ENCODE results near the gene ZSWIM1.

The ZSWIM1 gene

GRCh38 chr20:45833883-45834796, 46.9 kb upstream of the ZSWIM1 start:
- Histone ChIP-seq H3K27ac (ENCODE audit: low read length) (no peak overlapping the region), H3K4me3 (ENCODE audit: low read length) (peak overlapping the region; percentile 75), H3K4me1 (ENCODE audit: low read length) (peaks cover 4% of the 10 kb centered on the region; the same call in 1 of the 2 replicates), H2AFZ (ENCODE audit: low read depth, low read length) (peak overlapping the region; percentile 84; the same call in 1 of the 2 replicates), H3K4me2 (ENCODE audit: low read length) (peak overlapping the region; percentile 83), H3K9ac (ENCODE audit: low read length) (peak overlapping the region; percentile 55), H3K9me3 (ENCODE audit: insufficient read depth, low read length) (no peaks in the 10 kb centered on the region), H4K20me1 (ENCODE audit: insufficient read depth, low read length) (no peaks in the 10 kb centered on the region), H3K79me2 (ENCODE audit: low read length) (no peaks in the 10 kb centered on the region), H3K36me3 (replicated peaks; ENCODE audit: low read depth, low read length) (no peaks in the 10 kb centered on the region), H3K27me3 (ENCODE audit: low read depth, low read length) (peaks cover 10% of the 10 kb centered on the region)
- TF ChIP-seq, protein P1, sequence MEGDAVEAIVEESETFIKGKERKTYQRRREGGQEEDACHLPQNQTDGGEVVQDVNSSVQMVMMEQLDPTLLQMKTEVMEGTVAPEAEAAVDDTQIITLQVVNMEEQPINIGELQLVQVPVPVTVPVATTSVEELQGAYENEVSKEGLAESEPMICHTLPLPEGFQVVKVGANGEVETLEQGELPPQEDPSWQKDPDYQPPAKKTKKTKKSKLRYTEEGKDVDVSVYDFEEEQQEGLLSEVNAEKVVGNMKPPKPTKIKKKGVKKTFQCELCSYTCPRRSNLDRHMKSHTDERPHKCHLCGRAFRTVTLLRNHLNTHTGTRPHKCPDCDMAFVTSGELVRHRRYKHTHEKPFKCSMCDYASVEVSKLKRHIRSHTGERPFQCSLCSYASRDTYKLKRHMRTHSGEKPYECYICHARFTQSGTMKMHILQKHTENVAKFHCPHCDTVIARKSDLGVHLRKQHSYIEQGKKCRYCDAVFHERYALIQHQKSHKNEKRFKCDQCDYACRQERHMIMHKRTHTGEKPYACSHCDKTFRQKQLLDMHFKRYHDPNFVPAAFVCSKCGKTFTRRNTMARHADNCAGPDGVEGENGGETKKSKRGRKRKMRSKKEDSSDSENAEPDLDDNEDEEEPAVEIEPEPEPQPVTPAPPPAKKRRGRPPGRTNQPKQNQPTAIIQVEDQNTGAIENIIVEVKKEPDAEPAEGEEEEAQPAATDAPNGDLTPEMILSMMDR (IDR thresholded peaks at IDR 0.05; ENCODE audit: low read depth, low read length): no peak
- no peak for TF ChIP-seq EZH2phosphoT487 (IDR thresholded peaks at IDR 0.05; ENCODE audit: low read depth)

DNA sequence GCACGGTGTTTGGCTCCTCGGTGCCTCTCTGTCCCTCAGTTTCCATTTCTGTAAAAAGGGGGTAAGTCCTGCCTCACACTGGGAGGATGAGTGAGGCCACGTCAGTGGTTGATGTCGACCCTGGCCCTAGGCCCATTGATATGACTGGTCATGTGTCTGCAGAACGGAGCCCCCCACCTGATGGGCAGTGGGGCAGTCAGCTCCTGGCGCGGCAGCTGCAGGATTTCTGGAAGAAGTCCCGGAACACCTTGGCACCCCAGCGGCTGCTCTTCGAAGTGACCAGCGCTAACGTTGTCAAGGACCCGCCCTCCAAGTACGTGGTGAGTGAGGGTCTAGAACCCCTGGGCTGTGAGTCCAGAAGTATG, 46.2 kb upstream of the ZSWIM1 start:
- H3K79me2 ChIP-seq (ENCODE audit: low read length): no peaks in the 10 kb centered on the region
- H2AFZ ChIP-seq (ENCODE audit: low read depth, low read length): no peak overlapping the region
- no peak overlapping the region for H3K4me3 ChIP-seq (ENCODE audit: low read length)
- peaks cover 10% of the 10 kb centered on the region for H3K27me3 ChIP-seq (ENCODE audit: low read depth, low read length)
- no peaks in the 10 kb centered on the region for H3K36me3 ChIP-seq (replicated peaks; ENCODE audit: low read depth, low read length)
- H3K4me1 ChIP-seq (ENCODE audit: low read length): peaks cover 6% of the 10 kb centered on the region
- H3K27ac ChIP-seq (ENCODE audit: low read length): no peak overlapping the region
- TF ChIP-seq, protein P1 (IDR thresholded peaks at IDR 0.05; ENCODE audit: low read depth, low read length): no peak
- TF ChIP-seq EZH2phosphoT487 (IDR thresholded peaks at IDR 0.05; ENCODE audit: low read depth): no peak
- no peak overlapping the region for H3K9ac ChIP-seq (ENCODE audit: low read length)
- no peak overlapping the region for H3K4me2 ChIP-seq (ENCODE audit: low read length)
- no peaks in the 10 kb centered on the region for H4K20me1 ChIP-seq (ENCODE audit: insufficient read depth, low read length)
- no peaks in the 10 kb centered on the region for H3K9me3 ChIP-seq (ENCODE audit: insufficient read depth, low read length)

- no peaks in the 10 kb centered on the region for H3K9me3 ChIP-seq (ENCODE audit: insufficient read depth, low read length)
- H3K4me1 ChIP-seq (ENCODE audit: low read length): peaks cover 9% of the 10 kb centered on the region
- no peaks in the 10 kb centered on the region for H4K20me1 ChIP-seq (ENCODE audit: insufficient read depth, low read length)
- H3K4me2 ChIP-seq (ENCODE audit: low read length): no peak overlapping the region
- H3K9ac ChIP-seq (ENCODE audit: low read length): no peak overlapping the region
- no peak overlapping the region for H3K27ac ChIP-seq (ENCODE audit: low read length)
- no peaks in the 10 kb centered on the region for H3K36me3 ChIP-seq (replicated peaks; ENCODE audit: low read depth, low read length)
- H3K79me2 ChIP-seq (ENCODE audit: low read length): no peaks in the 10 kb centered on the region
- H3K4me3 ChIP-seq (ENCODE audit: low read length): no peak overlapping the region
- peaks cover 8% of the 10 kb centered on the region for H3K27me3 ChIP-seq (ENCODE audit: low read depth, low read length)
- no peak for TF ChIP-seq EZH2phosphoT487 (IDR thresholded peaks at IDR 0.05; ENCODE audit: low read depth)
- TF ChIP-seq, protein P1 (IDR thresholded peaks at IDR 0.05; ENCODE audit: low read depth, low read length): no peak
- no peak overlapping the region for H2AFZ ChIP-seq (ENCODE audit: low read depth, low read length)
Measured at GRCh38 chr20:45835329-45835765, 45.7 kb upstream of the ZSWIM1 start.

GRCh38 chr20:45835825-45836224, 45.2 kb upstream of the ZSWIM1 start:
- no peaks in the 10 kb centered on the region for H3K36me3 ChIP-seq (replicated peaks; ENCODE audit: low read depth, low read length)
- no peak overlapping the region for H2AFZ ChIP-seq (ENCODE audit: low read depth, low read length)
- no peak for TF ChIP-seq EZH2phosphoT487 (IDR thresholded peaks at IDR 0.05; ENCODE audit: low read depth)
- TF ChIP-seq, protein P1 (IDR thresholded peaks at IDR 0.05; ENCODE audit: low read depth, low read length): no peak
- no peaks in the 10 kb centered on the region for H3K79me2 ChIP-seq (ENCODE audit: low read length)
- peaks cover 9% of the 10 kb centered on the region for H3K4me1 ChIP-seq (ENCODE audit: low read length)
- H3K27ac ChIP-seq (ENCODE audit: low read length): no peak overlapping the region
- no peak overlapping the region for H3K4me2 ChIP-seq (ENCODE audit: low read length)
- peaks cover 6% of the 10 kb centered on the region; the same call in 1 of the 2 replicates for H3K27me3 ChIP-seq (ENCODE audit: low read depth, low read length)
- H3K9ac ChIP-seq (ENCODE audit: low read length): no peak overlapping the region
- H3K9me3 ChIP-seq (ENCODE audit: insufficient read depth, low read length): no peaks in the 10 kb centered on the region
- H3K4me3 ChIP-seq (ENCODE audit: low read length): no peak overlapping the region
- H4K20me1 ChIP-seq (ENCODE audit: insufficient read depth, low read length): no peaks in the 10 kb centered on the region
